ENCODE results near the gene TRIP13. TPM values are rescaled to one million over a fixed set of nuclear protein-coding genes. Genes with fewer than 3 reads are reported as not detected.

Gene TRIP13
- total RNA-seq, 1 experiment from 2014 or later = 45.9 TPM

DNA sequence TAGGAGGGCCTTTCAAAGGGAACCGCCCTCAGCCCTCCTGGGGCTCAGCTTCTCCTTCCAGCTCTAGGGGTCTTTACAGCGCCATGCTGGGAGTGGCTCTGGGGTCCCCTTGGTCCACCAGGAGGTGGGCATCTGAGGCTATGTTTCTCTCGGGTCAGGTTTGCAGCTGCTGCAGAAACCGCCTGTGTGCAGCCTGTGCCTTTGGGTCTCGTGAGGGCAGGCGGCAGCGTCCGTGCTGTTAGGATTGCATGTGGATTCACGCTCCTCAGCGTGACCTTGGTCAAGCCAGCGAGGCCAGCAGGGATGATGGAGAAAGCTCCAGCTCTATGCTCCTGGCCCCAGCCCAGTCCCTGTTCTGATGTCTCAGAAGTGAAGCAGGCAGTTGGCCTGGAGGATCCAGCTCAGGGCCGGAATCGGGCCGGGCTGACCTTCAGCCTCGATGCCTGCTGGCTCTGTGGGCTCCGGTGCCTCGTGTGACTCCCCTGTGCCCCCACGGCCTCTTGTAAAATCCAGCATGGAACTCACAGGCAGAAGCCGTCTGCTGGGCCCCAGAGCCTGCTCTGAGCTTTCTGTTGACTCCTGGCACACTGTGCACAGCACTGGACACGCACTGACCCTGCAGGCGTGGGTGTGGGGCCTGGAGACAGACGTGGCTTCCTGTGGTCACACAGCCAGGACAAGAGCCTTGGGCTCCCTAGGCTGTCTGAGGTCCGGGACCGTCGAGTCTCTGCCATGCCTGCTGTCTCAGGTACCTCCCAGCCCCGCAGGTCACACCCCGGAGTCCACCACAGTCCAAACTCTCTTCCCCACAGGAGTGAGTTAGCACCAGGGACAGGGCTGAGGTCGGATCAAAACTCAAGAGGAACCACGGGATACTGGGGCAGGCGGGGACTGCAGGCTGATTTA, 54.3 kb downstream of the TRIP13 start:
- H3K4me3 ChIP-seq (ENCODE audit: low read depth in 2 of 2, low read length in 2 of 2) = no peak overlapping the region
- no peaks in the 10 kb centered on the region for H3K36me3 ChIP-seq (ENCODE audit: control insufficient read depth, insufficient read depth, low read length)
- peak overlapping the region; percentile 35; the same call in 1 of the 2 replicates for H3K27ac ChIP-seq (ENCODE audit: low read length)
- no peaks in the 10 kb centered on the region; the same call in 1 of the 2 replicates for H3K27me3 ChIP-seq (ENCODE audit: control insufficient read depth, insufficient read depth, low read length)
- ChIA-PET CTCF (interaction anchor here (0.5 to 1.5 kb wide), 3 partner anchors 35 to 221 kb away, joined by 3 to 5 read pairs (median 4); no protein-coding TSS in a partner anchor), POLR2A (no interaction called here)
- peak in 1 of 2 experiments; percentile 60; a peak in 2 of 4 replicates for TF ChIP-seq REST (IDR thresholded peaks at IDR 0.05; ENCODE audit: insufficient read depth in 1 of 2, low read depth in 2 of 2, low read length in 1 of 2)
- TF ChIP-seq, protein P1, sequence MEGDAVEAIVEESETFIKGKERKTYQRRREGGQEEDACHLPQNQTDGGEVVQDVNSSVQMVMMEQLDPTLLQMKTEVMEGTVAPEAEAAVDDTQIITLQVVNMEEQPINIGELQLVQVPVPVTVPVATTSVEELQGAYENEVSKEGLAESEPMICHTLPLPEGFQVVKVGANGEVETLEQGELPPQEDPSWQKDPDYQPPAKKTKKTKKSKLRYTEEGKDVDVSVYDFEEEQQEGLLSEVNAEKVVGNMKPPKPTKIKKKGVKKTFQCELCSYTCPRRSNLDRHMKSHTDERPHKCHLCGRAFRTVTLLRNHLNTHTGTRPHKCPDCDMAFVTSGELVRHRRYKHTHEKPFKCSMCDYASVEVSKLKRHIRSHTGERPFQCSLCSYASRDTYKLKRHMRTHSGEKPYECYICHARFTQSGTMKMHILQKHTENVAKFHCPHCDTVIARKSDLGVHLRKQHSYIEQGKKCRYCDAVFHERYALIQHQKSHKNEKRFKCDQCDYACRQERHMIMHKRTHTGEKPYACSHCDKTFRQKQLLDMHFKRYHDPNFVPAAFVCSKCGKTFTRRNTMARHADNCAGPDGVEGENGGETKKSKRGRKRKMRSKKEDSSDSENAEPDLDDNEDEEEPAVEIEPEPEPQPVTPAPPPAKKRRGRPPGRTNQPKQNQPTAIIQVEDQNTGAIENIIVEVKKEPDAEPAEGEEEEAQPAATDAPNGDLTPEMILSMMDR (IDR thresholded peaks at IDR 0.05) = no peak
- H3K4me1 ChIP-seq (ENCODE audit: control insufficient read depth, insufficient read depth, low read length) = peaks cover 35% of the 10 kb centered on the region
- no TSS peak for BruUV-seq (replicated peaks)
- in situ Hi-C loops (cut with HindIII; ENCODE audit: low pct_unique_long_range_greater_than_20kb, low sequenced_read_pairs) = no loop called here
- intact Hi-C loops (cut with micrococcal nuclease; ENCODE audit: unreplicated experiment) = no loop called here
- DNase-seq (ENCODE audit: low read depth, low spot score) = no peak
- ATAC-seq = no peak
- H3K9me3 ChIP-seq (ENCODE audit: control insufficient read depth, insufficient read depth, low read depth, low read length) = peaks cover 7% of the 10 kb centered on the region; the same call in 1 of the 2 replicates

GRCh38 chr5:947626-948471, 55.2 kb downstream of the TRIP13 start:
- intact Hi-C loops (cut with micrococcal nuclease; ENCODE audit: unreplicated experiment) = no loop called here
- Histone ChIP-seq H3K27ac (ENCODE audit: low read length) (peak overlapping the region; percentile 18; the same call in 1 of the 2 replicates), H3K36me3 (ENCODE audit: control insufficient read depth, insufficient read depth, low read length) (no peaks in the 10 kb centered on the region), H3K27me3 (ENCODE audit: control insufficient read depth, insufficient read depth, low read length) (no peaks in the 10 kb centered on the region), H3K4me1 (ENCODE audit: control insufficient read depth, insufficient read depth, low read length) (peaks cover 35% of the 10 kb centered on the region), H3K9me3 (ENCODE audit: control insufficient read depth, insufficient read depth, low read depth, low read length) (peaks cover 7% of the 10 kb centered on the region; the same call in 1 of the 2 replicates), H3K4me3 (ENCODE audit: low read depth in 2 of 2, low read length in 2 of 2) (no peak overlapping the region)
- ChIA-PET CTCF (interaction anchor here (0.6 to 1.6 kb wide), 3 partner anchors 35 to 220 kb away, joined by 3 to 5 read pairs (median 3); no protein-coding TSS in a partner anchor), POLR2A (no interaction called here)
- ATAC-seq = 0 out of 2 replicates have a peak, but pooled peaks have one; percentile 36
- DNase-seq (ENCODE audit: low read depth, low spot score) = no peak
- BruUV-seq (replicated peaks) = no TSS peak
- in situ Hi-C loops (cut with HindIII; ENCODE audit: low pct_unique_long_range_greater_than_20kb, low sequenced_read_pairs) = no loop called here
- TF ChIP-seq REST (IDR thresholded peaks at IDR 0.05; ENCODE audit: insufficient read depth in 1 of 2, low read depth in 2 of 2, low read length in 1 of 2) = no peak
- TF ChIP-seq TCF7L2 (IDR thresholded peaks at IDR 0.05; ENCODE audit: low read depth, low read length) = no peak
- TF ChIP-seq POLR2AphosphoS5 (IDR thresholded peaks at IDR 0.05; ENCODE audit: low read depth, low read length) = no peak
- TF ChIP-seq SIN3A (IDR thresholded peaks at IDR 0.05; ENCODE audit: borderline replicate concordance, insufficient read depth, low read depth, low read length) = no peak
- TF ChIP-seq, protein P1 (IDR thresholded peaks at IDR 0.05) = no peak

Data from Panc1 (cell line).